Inferior parietal cortex (tissue), 1 donor: Measurements from ENCODE around the gene PDZD8.
"Not testable (repeated sequence)": the region's sequence is repeated elsewhere in the genome, so short reads cannot be mapped to it uniquely, and the experiment has no call there.

Experiments used
- DNase-seq: peaks from one replicate; pipeline ENCODE4 v3.0.0-alpha.2; 2016; ENCODE audit errors: extremely low spot score

The PDZD8 gene

GRCh38 chr10:117294735-117295134 is 80.5 kb downstream of the PDZD8 start:
- no peak for DNase-seq

GRCh38 chr10:117294039-117294645 is 81.1 kb downstream of the PDZD8 start:
- DNase-seq: no peak

GRCh38 chr10:117290872-117291271 is 84.4 kb downstream of the PDZD8 start:
- not testable (repeated sequence) for DNase-seq

- DNase-seq: no peak
Observed at GRCh38 chr10:117284716-117285494, 90.3 kb downstream of the PDZD8 start.

GRCh38 chr10:117277675-117278074 is 97.6 kb downstream of the PDZD8 start:
- DNase-seq: no peak

GRCh38 chr10:117275121-117275520 is 100.1 kb downstream of the PDZD8 start:
- DNase-seq: no peak

- no peak for DNase-seq
Observed at GRCh38 chr10:117274509-117274908, 100.7 kb downstream of the PDZD8 start.

GRCh38 chr10:117273980-117274379 is 101.3 kb downstream of the PDZD8 start:
- DNase-seq: no peak

- DNase-seq: no peak
Observed at GRCh38 chr10:117272195-117273076, 102.8 kb downstream of the PDZD8 start.

GRCh38 chr10:117271427-117271826 is 103.8 kb downstream of the PDZD8 start:
- DNase-seq: no peak

- DNase-seq: no peak
Observed at GRCh38 chr10:117268907-117269306, 106.3 kb downstream of the PDZD8 start.

- no peak for DNase-seq
Observed at GRCh38 chr10:117268258-117268657, 107.0 kb downstream of the PDZD8 start.

GRCh38 chr10:117266812-117267211 is 108.4 kb downstream of the PDZD8 start:
- DNase-seq: no peak

- no peak for DNase-seq
Observed at GRCh38 chr10:117266400-117266799, 108.8 kb downstream of the PDZD8 start.

- DNase-seq: no peak
Observed at GRCh38 chr10:117264782-117265181, 110.5 kb downstream of the PDZD8 start.

GRCh38 chr10:117262903-117263293 is 112.3 kb downstream of the PDZD8 start:
- no peak for DNase-seq

GRCh38 chr10:117262291-117262902 is 112.8 kb downstream of the PDZD8 start:
- DNase-seq: no peak

- no peak for DNase-seq
Observed at GRCh38 chr10:117261501-117261900, 113.7 kb downstream of the PDZD8 start.

- no peak for DNase-seq
Observed at GRCh38 chr10:117260084-117260483, 115.2 kb downstream of the PDZD8 start.

- DNase-seq: no peak
Observed at GRCh38 chr10:117259279-117259678, 116.0 kb downstream of the PDZD8 start.

GRCh38 chr10:117257721-117258120 is 117.5 kb downstream of the PDZD8 start:
- no peak for DNase-seq

- no peak for DNase-seq
Observed at GRCh38 chr10:117256910-117257309, 118.3 kb downstream of the PDZD8 start.
